OCI-LY3 (cell line): Measurements from ENCODE around the gene OSBPL2.

Experiments used
- H2AFZ ChIP-seq: fragments of 200-600, 300-600 bp; shearing (Covaris generic); 2 replicates; pipeline ENCODE4 v1.6.0; 2014; ENCODE audit warnings: antibody characterized with exemption, low read depth, low read length
- H3K27ac ChIP-seq: fragments of 200-600, 300-600 bp; sonication (generic); 2 replicates; pipeline ENCODE4 v1.5.1; 2014; ENCODE audit warnings: mild to moderate bottlenecking, low read length, moderate library complexity, mixed read lengths
- H3K27me3 ChIP-seq: fragments of 200-600, 300-600 bp; sonication (generic); 2 replicates; pipeline ENCODE4 v1.6.1; 2014; ENCODE audit warnings: low read depth, low read length, mixed read lengths
- H3K36me3 ChIP-seq: fragments of 200-600, 300-600 bp; sonication (generic); replicated peaks from 2 replicates; pipeline ENCODE3; 2014; ENCODE audit warnings: low read depth, low read length, mixed read lengths
- H3K4me1 ChIP-seq: fragments of 300-600, 200-600 bp; sonication (generic); 2 replicates; pipeline ENCODE4 v1.6.1; 2014; ENCODE audit warnings: low read length, mixed read lengths
- H3K4me2 ChIP-seq: fragments of 200-600, 300-600 bp; sonication (generic); 2 replicates; pipeline ENCODE4 v1.6.1; 2014; ENCODE audit warnings: low read length, mixed read lengths
- H3K4me3 ChIP-seq: fragments of 300-600, 200-600 bp; sonication (generic); 2 replicates; pipeline ENCODE4 v1.5.1; 2014; ENCODE audit warnings: antibody characterized with exemption, mild to moderate bottlenecking, low read length, moderate library complexity
- H3K79me2 ChIP-seq: fragments of 300-600, 200-600 bp; shearing (Covaris generic); 2 replicates; pipeline ENCODE4 v1.6.1; 2014; ENCODE audit warnings: mild to moderate bottlenecking, low read length, mixed read lengths
- H3K9ac ChIP-seq: fragments of 300-600, 200-600 bp; shearing (Covaris generic); 2 replicates; pipeline ENCODE4 v1.6.0; 2014; ENCODE audit warnings: mild to moderate bottlenecking, low read length, moderate library complexity
- H3K9me3 ChIP-seq: fragments of 200-600, 300-600 bp; shearing (Covaris generic); 2 replicates; pipeline ENCODE4 v1.6.1; 2014; ENCODE audit warnings: low read length, mixed read lengths; ENCODE audit not compliant: insufficient read depth
- H4K20me1 ChIP-seq: fragments of 200-600, 300-600 bp; sonication (generic); 2 replicates; pipeline ENCODE4 v1.6.1; 2016; ENCODE audit warnings: low read length, mixed read lengths; ENCODE audit not compliant: insufficient read depth
- EZH2phosphoT487 ChIP-seq: fragments of 200-600 bp; shearing (Covaris generic); IDR thresholded peaks from 2 replicates; pipeline ENCODE4 v1.6.1; 2018; ENCODE audit warnings: antibody characterized with exemption, mixed run types, low read depth
- TF ChIP-seq, protein P1 (sequence below): fragments of 200-600, 300-600 bp; sonication (generic); IDR thresholded peaks from 2 replicates; pipeline ENCODE4 v1.5.1; 2014; ENCODE audit warnings: antibody characterized with exemption, low read length, low read depth

OSBPL2 gene

DNA sequence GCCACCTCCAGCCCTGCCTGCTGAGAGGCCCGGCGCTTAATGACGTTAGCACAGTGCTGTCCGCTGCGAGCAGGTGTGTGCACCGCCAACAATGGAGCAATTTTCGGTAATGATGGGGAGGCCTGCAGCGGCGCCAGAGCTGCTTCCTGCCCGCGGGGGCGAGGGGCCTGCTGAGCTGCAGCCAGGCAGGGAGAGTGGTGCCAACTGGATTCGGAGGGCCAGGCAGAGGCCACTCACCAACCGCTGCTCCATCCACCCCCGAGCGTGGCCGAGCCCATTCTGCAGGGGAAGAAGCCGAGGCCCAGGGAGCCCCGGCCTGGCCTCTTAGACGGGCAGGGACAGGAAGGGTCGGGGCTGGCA, 27.8 kb upstream of the OSBPL2 start:
- Histone ChIP-seq H3K9ac (no peak overlapping the region), H3K4me3 (no peak overlapping the region), H3K9me3 (no peaks in the 10 kb centered on the region), H2AFZ (no peak overlapping the region), H3K79me2 (no peaks in the 10 kb centered on the region), H4K20me1 (no peaks in the 10 kb centered on the region), H3K36me3 (no peaks in the 10 kb centered on the region), H3K27me3 (peaks cover 3% of the 10 kb centered on the region; the same call in 1 of the 2 replicates), H3K27ac (no peak overlapping the region), H3K4me1 (no peaks in the 10 kb centered on the region), H3K4me2 (no peak overlapping the region)
- TF ChIP-seq, protein P1, sequence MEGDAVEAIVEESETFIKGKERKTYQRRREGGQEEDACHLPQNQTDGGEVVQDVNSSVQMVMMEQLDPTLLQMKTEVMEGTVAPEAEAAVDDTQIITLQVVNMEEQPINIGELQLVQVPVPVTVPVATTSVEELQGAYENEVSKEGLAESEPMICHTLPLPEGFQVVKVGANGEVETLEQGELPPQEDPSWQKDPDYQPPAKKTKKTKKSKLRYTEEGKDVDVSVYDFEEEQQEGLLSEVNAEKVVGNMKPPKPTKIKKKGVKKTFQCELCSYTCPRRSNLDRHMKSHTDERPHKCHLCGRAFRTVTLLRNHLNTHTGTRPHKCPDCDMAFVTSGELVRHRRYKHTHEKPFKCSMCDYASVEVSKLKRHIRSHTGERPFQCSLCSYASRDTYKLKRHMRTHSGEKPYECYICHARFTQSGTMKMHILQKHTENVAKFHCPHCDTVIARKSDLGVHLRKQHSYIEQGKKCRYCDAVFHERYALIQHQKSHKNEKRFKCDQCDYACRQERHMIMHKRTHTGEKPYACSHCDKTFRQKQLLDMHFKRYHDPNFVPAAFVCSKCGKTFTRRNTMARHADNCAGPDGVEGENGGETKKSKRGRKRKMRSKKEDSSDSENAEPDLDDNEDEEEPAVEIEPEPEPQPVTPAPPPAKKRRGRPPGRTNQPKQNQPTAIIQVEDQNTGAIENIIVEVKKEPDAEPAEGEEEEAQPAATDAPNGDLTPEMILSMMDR = no peak
- TF ChIP-seq EZH2phosphoT487 = no peak

DNA sequence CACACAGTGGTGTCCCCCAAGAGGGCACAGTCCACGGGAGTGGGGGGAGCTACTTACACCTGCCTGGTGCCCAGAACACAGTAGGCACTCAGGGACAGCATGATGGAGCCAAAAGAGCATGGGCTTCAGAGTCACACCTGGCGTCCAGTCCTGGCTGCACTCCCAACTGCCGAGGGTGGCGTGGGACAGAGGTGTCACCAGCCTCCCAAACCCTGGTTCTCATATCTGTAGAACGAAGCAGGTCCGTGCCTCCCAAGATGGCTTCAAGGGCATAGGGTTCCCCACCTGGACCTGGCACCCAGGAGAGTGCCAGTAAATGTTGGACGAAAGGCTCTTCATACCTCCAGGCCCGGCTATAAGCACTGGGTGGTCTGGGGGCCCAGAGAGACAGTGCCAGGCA, 27.1 kb upstream of the OSBPL2 start:
- Histone ChIP-seq H2AFZ (no peak overlapping the region), H3K9ac (no peak overlapping the region), H3K27me3 (peaks cover 3% of the 10 kb centered on the region; the same call in 1 of the 2 replicates), H3K27ac (no peak overlapping the region), H3K4me2 (no peak overlapping the region), H4K20me1 (no peaks in the 10 kb centered on the region), H3K4me3 (no peak overlapping the region), H3K36me3 (no peaks in the 10 kb centered on the region), H3K79me2 (no peaks in the 10 kb centered on the region), H3K9me3 (no peaks in the 10 kb centered on the region), H3K4me1 (no peaks in the 10 kb centered on the region)
- no peak for TF ChIP-seq EZH2phosphoT487
- TF ChIP-seq, protein P1 = no peak

- H3K9me3 ChIP-seq = no peaks in the 10 kb centered on the region
- no peak overlapping the region for H3K4me3 ChIP-seq
- H2AFZ ChIP-seq = no peak overlapping the region
- no peaks in the 10 kb centered on the region for H3K79me2 ChIP-seq
- no peaks in the 10 kb centered on the region for H3K4me1 ChIP-seq
- H3K27me3 ChIP-seq = peaks cover 3% of the 10 kb centered on the region; the same call in 1 of the 2 replicates
- H3K9ac ChIP-seq = no peak overlapping the region
- H3K4me2 ChIP-seq = no peak overlapping the region
- TF ChIP-seq EZH2phosphoT487 = no peak
- TF ChIP-seq, protein P1 = no peak
- no peak overlapping the region for H3K27ac ChIP-seq
- no peaks in the 10 kb centered on the region for H3K36me3 ChIP-seq
- H4K20me1 ChIP-seq = no peaks in the 10 kb centered on the region
These were observed 26.5 kb upstream of the OSBPL2 start for GRCh38 chr20:62211769-62212288.

GRCh38 chr20:62212299-62212698, 26.0 kb upstream of the OSBPL2 start:
- no peak overlapping the region for H2AFZ ChIP-seq
- no peaks in the 10 kb centered on the region for H3K79me2 ChIP-seq
- H3K4me1 ChIP-seq = no peaks in the 10 kb centered on the region
- no peaks in the 10 kb centered on the region for H3K9me3 ChIP-seq
- no peak overlapping the region for H3K9ac ChIP-seq
- H3K27ac ChIP-seq = no peak overlapping the region
- H4K20me1 ChIP-seq = no peaks in the 10 kb centered on the region
- H3K4me2 ChIP-seq = no peak overlapping the region
- H3K27me3 ChIP-seq = peaks cover 3% of the 10 kb centered on the region; the same call in 1 of the 2 replicates
- H3K36me3 ChIP-seq = no peaks in the 10 kb centered on the region
- H3K4me3 ChIP-seq = no peak overlapping the region
- TF ChIP-seq, protein P1 = no peak
